ENCODE results near the gene PIP5K1C.

GRCh38 chr19:3656747-3657394, 43.4 kb downstream of the PIP5K1C start:
- TF ChIP-seq SIN3A (IDR thresholded peaks at IDR 0.05; ENCODE audit: borderline replicate concordance, insufficient read depth, low read length) (no peak), TAF1 (IDR thresholded peaks at IDR 0.05; ENCODE audit: borderline replicate concordance, insufficient read depth, low read length) (no peak), POLR2AphosphoS5 (IDR thresholded peaks at IDR 0.05; ENCODE audit: low read depth, low read length) (no peak), REST (IDR thresholded peaks at IDR 0.05; ENCODE audit: insufficient read depth in 1 of 2, low read depth in 2 of 2, low read length in 2 of 2) (no peak)

All from PFSK-1 (cell line).